Stomach (tissue), 9 donors: ENCODE results near the gene POC1A. TPM values are rescaled to one million over a fixed set of nuclear protein-coding genes. Genes with fewer than 3 reads are reported as not detected.
"Not testable (repeated sequence)": the region's sequence is repeated elsewhere in the genome, so short reads cannot be mapped to it uniquely, and the experiment has no call there.

Experiments used
- DNase-seq, 2 donors: peaks; one replicate each; pipeline versions ENCODE4 v3.0.0 to v3.0.0-alpha.2; 2013 to 2019
- H3K27ac ChIP-seq, 5 donors: fragments of 200-600 bp in 4 of 5; sonication (generic) in 4 of 5; one replicate each; pipeline ENCODE4 v1.5.1; 2013 to 2019; ENCODE audit warnings: mild to moderate bottlenecking in 1 of 5, moderate library complexity in 1 of 5
- H3K27me3 ChIP-seq, 3 donors: fragments of 200-600 bp; sonication (generic); one replicate each; pipeline ENCODE4 v1.5.1; 2017 to 2019; ENCODE audit warnings: mixed run types in 1 of 3
- H3K36me3 ChIP-seq, 4 donors: fragments of 200-600 bp; sonication (generic); 1 replicate in 3 of 4; 2 replicates in 1 of 4; pipeline ENCODE4 v1.5.1; 2016 to 2019
- H3K4me1 ChIP-seq, 4 donors: fragments of 200-600 bp; sonication (generic); one replicate each; pipeline ENCODE4 v1.5.1; 2016 to 2019
- H3K4me3 ChIP-seq, 4 donors: fragments of 200-600 bp; sonication (generic) in 3 of 4; one replicate each; pipeline ENCODE4 v1.5.1; 2016 to 2019; ENCODE audit warnings: mild to moderate bottlenecking in 1 of 4
- H3K9me3 ChIP-seq, 4 donors: fragments of 200-600 bp; sonication (generic); one replicate each; pipeline ENCODE4 v1.5.1; 2016 to 2019
- EP300 ChIP-seq: sonication (generic); formaldehyde crosslinking; IDR thresholded peaks from one replicate; pipeline ENCODE4 v1.6.1; 2017; ENCODE audit warnings: antibody characterized with exemption
- POLR2A ChIP-seq, 4 donors: fragments of 450-650 bp; IDR thresholded peaks; one replicate each; pipeline ENCODE4 v1.6.1; 2016; ENCODE audit warnings: antibody characterized with exemption in 4 of 4, control low read depth in 2 of 4, mild to moderate bottlenecking in 1 of 4, moderate library complexity in 1 of 4
- POLR2AphosphoS5 ChIP-seq, 3 donors: sonication (generic); formaldehyde crosslinking; IDR thresholded peaks; one replicate each; pipeline ENCODE4 v1.6.1; 2016; ENCODE audit warnings: antibody characterized with exemption in 3 of 3
- WGBS, 5 donors: extraction: QIAGEN DNeasy Blood & Tissue Kit in 3 of 5; methylation state at CpG; one replicate each; pipeline versions ENCODE4 v1.1.5 to v1.1.7; 2013 to 2018; 5-methylcytosine and 5-hydroxymethylcytosine counted together
- intact Hi-C: fragments of 100-400 bp; cut with DNase I; formaldehyde crosslinking; loops from one replicate; pipeline ENCODE4 v1.15.1; 2023; ENCODE audit warnings: low total_unique reads
- polyA plus RNA-seq, 3 donors: library from polyadenylated mRNA; stranded (reverse); fragments of 200-250 nt; gene quantifications; one replicate each; pipeline ENCODE4 v1.2.3, GENCODE V29; 2013
- total RNA-seq, 5 donors: library from RNA; depleted of rRNA; stranded (reverse); fragments of >200 nt; gene quantifications; one replicate each; pipeline versions ENCODE4 v1.1.0 to v1.2.3, GENCODE V29; 2014 to 2016
- TF ChIP-seq, protein P1 (sequence below), 7 experiments: fragments of 450-650 bp in 4 of 7; fragments of 200-600 bp in 3 of 7; sonication (generic) in 3 of 7; IDR thresholded peaks; one replicate each; pipeline ENCODE4 v1.5.1; 2016 to 2019; ENCODE audit warnings: antibody characterized with exemption in 7 of 7, control low read depth in 2 of 7, mild to moderate bottlenecking in 1 of 7
- donor health status: healthy with polysubstance abuse.
- donor health status: Bipolar disorder and iron deficiency.
- donor health status: healthy.

Gene POC1A
- total and polyA plus RNA-seq, 8 donors, result 1.8 to 23.2 (median 3.5) TPM; not detected in 1

DNA sequence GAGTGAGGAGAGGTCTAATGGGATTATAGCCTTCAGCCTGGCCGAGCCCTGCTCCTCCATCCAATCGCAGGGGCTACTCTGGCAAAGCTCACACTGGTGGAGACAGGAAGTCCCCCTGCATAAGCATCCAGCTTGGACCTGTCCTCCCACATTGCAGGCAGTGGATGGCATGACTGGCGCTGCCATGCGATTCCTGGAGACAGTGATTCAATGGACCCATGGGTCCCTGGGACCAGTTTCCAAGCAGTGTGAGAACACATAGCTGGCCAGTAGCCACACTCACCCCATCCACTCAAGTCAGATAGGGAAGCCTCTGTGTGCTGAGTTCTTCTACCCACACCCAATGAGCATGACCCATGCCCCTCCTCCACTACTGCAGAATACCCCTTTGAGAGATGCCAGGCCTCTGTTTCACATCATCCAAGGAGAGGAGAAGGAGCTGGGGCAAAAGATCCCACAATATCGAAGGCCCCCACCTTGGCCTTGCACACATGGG, 18.1 kb upstream of the POC1A start:
- Histone ChIP-seq H3K27me3 (no peaks in the 10 kb centered on the region), H3K9me3 (no peaks in the 10 kb centered on the region), H3K4me3 (no peak overlapping the region), H3K4me1 (peaks cover 0 to 11% (median 7%) of the 10 kb centered on the region in 4 donors), H3K27ac (no peak overlapping the region), H3K36me3 (no peaks in the 10 kb centered on the region)
- intact Hi-C loops, result no loop called here
- 88 to 100% (median 93%) methylated on average over 3 to 5 of the region's 5 CpGs for WGBS, 5 donors
- TF ChIP-seq EP300, result no peak
- TF ChIP-seq, protein P1, sequence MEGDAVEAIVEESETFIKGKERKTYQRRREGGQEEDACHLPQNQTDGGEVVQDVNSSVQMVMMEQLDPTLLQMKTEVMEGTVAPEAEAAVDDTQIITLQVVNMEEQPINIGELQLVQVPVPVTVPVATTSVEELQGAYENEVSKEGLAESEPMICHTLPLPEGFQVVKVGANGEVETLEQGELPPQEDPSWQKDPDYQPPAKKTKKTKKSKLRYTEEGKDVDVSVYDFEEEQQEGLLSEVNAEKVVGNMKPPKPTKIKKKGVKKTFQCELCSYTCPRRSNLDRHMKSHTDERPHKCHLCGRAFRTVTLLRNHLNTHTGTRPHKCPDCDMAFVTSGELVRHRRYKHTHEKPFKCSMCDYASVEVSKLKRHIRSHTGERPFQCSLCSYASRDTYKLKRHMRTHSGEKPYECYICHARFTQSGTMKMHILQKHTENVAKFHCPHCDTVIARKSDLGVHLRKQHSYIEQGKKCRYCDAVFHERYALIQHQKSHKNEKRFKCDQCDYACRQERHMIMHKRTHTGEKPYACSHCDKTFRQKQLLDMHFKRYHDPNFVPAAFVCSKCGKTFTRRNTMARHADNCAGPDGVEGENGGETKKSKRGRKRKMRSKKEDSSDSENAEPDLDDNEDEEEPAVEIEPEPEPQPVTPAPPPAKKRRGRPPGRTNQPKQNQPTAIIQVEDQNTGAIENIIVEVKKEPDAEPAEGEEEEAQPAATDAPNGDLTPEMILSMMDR (IDR thresholded peaks at IDR 0.05), result no peak
- no peak for DNase-seq

DNA sequence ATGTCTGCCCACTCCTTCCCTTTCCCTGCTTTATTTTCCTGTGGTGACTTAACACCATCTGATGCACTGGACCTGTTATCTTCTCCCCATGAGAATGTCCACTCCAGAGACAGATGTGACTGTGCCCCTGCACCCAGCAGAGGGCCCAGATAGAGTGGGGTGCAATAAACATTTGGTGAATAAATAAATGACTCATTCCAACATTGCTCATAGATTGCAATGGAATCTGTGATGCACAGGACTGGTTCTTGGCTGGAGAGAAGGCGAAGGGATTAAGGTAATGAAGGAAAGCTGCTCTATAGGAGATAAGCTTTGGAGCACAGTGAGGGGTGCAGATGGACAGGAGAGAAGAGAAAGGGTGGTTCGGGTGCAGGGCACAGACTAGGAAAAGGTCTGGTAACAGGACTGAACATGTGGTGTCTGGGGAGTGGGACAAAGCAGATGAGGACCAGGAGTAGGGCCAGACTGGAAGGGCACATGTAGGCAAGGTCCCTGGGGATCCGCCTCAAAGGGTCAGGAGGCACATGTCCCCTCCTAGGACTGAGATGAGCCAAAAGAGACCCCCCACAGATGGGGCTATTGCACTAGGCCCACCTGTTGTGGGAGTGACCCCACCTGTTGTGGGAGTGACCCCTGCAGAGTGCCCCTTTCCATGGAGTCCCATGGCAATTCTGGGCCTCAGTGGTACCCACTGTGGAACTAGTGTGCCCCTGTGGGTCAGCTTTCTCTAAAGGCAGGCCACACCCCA, 17.5 kb upstream of the POC1A start:
- Histone ChIP-seq H3K9me3 (no peaks in the 10 kb centered on the region), H3K4me3 (no peak overlapping the region), H3K36me3 (no peaks in the 10 kb centered on the region), H3K4me1 (peaks cover 0 to 5% (median 2%) of the 10 kb centered on the region in 4 donors), H3K27me3 (no peaks in the 10 kb centered on the region), H3K27ac (no peak overlapping the region)
- no peak for DNase-seq
- whole genome bisulfite sequencing, 5 donors, result 68 to 85% (median 79%) methylated on average over 3 of the region's 3 CpGs
- no peak for TF ChIP-seq POLR2AphosphoS5 (IDR thresholded peaks at IDR 0.05)
- TF ChIP-seq EP300, result no peak
- TF ChIP-seq, protein P1 (IDR thresholded peaks at IDR 0.05), result no peak
- no peak for TF ChIP-seq POLR2A (IDR thresholded peaks at IDR 0.05)
- intact Hi-C loops, result no loop called here

DNA sequence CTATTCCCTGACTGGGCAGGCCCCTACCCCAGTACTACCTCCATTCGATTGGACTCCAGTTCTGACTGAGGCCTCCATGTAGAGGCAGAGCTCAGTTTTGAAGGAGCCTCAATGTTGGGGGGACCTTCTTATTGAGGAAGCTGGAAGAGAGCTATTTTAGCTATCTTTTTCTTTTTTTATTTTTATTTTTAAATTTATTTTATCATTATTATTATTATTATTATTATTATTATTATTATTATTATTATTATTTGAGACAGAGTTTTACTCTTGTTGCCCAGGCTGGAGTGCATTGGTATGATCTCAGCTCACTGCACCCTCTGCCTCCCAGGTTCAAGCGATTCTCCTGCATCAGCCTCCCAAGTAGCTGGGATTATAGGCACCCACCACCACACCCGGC, 16.0 kb upstream of the POC1A start:
- WGBS, 5 donors, result 89 to 97% (median 95%) methylated on average over 3 of the region's 3 CpGs
- intact Hi-C loops, H3K9me3 ChIP-seq, H3K4me3 ChIP-seq, DNase-seq, H3K36me3 ChIP-seq, H3K4me1 ChIP-seq, H3K27ac ChIP-seq, H3K27me3 ChIP-seq: not testable (repeated sequence)

DNA sequence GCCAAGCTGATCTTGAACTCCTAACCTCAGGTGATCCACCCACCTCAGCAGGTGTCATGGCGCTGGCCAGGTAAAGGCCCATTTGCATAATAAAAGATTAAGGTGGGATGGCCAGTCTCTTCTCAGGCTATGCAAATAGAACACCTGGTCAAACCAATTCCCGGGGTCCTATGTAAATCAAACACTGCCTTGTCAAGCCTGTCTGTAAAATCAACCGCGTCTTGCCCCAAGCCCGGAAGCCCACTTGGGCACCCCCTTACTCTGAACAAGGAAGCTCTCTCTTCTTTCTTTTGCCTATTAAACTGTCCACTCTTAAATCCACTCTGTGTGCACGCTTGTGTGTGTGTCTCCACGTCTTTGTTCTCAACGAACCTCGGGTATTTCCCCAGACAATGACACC, 13.0 kb upstream of the POC1A start:
- intact Hi-C loops, result no loop called here
- Histone ChIP-seq H3K9me3 (no peaks in the 10 kb centered on the region), H3K27ac (no peak overlapping the region), H3K4me1 (no peaks in the 10 kb centered on the region), H3K4me3 (no peak overlapping the region), H3K27me3 (no peaks in the 10 kb centered on the region), H3K36me3 (no peaks in the 10 kb centered on the region)
- no peak for TF ChIP-seq POLR2A (IDR thresholded peaks at IDR 0.05)
- TF ChIP-seq EP300, result no peak
- WGBS, 5 donors, result 48 to 61% (median 53%) methylated on average over 9 of the region's 9 CpGs
- no peak for DNase-seq

DNA sequence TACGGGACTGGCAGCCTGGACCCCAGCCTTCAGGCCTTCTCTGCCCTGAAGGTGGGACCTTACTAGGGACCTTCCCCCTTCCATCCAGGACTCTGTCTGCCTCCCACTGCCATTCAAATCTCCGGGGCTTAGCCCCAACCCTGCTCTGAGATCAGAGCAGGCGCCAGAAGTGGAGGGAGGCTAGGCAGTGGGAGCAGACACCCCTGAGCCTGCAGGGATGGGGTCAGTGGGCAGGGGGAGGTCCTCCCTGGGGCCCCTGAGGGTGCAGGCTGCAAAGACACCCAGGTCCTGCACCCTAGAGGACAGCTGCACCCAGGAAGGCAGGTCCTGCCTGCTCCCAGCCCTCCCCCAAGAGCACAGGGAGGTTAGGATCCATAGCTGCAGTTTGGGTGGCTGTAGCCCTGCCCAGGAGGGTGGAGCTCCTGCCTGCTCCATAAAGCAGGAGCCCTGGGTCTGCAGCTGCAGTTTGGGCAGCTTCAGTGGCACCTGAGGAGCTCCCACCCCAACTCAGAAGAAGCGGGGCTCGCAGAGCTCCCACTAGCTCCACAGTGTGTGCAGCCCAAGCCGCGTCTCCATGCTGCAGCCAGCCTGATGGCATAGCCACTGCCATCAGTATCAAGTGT, 8.1 kb upstream of the POC1A start:
- no peak overlapping the region for H3K27ac ChIP-seq
- H3K27me3 ChIP-seq, result no peaks in the 10 kb centered on the region
- H3K9me3 ChIP-seq, result no peaks in the 10 kb centered on the region
- WGBS, 5 donors, result 79 to 86% (median 81%) methylated on average over 7 of the region's 7 CpGs
- intact Hi-C loops, result no loop called here
- H3K36me3 ChIP-seq, result no peaks in the 10 kb centered on the region
- H3K4me1 ChIP-seq, result no peaks in the 10 kb centered on the region
- H3K4me3 ChIP-seq, result no peak overlapping the region
- DNase-seq, result no peak
- TF ChIP-seq POLR2AphosphoS5 (IDR thresholded peaks at IDR 0.05) (no peak), EP300 (no peak), POLR2A (IDR thresholded peaks at IDR 0.05) (no peak)
- TF ChIP-seq, protein P1 (IDR thresholded peaks at IDR 0.05), result no peak
